ENCODE data around the gene PPP1R15A. TPM values are rescaled to one million over a fixed set of nuclear protein-coding genes. Genes with fewer than 3 reads are reported as not detected.

Gene PPP1R15A
- 225 and 233 TPM in 2 replicates for total RNA-seq

DNA sequence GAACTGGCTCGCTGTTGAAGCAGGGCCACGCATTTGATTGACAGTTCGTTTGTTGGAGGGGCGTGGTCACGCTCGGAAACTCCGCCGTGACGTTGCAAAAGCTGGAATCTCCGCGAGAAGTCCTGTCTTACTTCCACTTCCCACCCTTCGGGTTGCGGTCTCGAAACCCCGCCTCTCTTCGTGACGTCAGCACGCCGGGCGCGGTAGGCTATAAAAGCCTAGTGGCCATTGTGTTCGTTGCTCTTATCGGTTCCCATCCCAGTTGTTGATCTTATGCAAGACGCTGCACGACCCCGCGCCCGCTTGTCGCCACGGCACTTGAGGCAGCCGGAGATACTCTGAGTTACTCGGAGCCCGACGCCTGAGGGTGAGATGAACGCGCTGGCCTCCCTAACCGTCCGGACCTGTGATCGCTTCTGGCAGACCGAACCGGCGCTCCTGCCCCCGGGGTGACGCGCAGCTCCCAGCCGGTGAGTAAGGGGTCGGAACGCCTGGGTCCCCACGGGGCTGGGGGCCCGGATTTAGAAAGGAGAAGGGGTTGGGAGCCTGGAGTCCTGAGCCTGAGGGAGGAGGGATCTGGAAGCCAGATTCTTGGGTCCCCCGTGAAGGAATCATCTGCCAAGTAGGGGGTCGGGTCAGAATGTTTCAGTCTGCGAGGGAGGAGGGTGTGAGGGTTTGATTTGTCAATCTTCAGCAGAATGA is at the start of gene PPP1R15A:
TSS of gene PPP1R15A (plus strand) at position 240 of the 702 bp plus-strand sequence. CDS start 813 bp downstream, outside the sequence.
- DNase-seq (ENCODE audit: low read depth) = peak; percentile 81
- no peaks in the 10 kb centered on the region for H3K27me3 ChIP-seq (ENCODE audit: control insufficient read depth, insufficient read depth, low read length)
- H3K4me3 ChIP-seq (ENCODE audit: low read depth, low read length) = peak within 1 kb of the TSS; percentile 91
- H3K36me3 ChIP-seq (ENCODE audit: control insufficient read depth, insufficient read depth, low read length) = peaks cover 11% of the 10 kb centered on the region
- TF ChIP-seq, protein P1, sequence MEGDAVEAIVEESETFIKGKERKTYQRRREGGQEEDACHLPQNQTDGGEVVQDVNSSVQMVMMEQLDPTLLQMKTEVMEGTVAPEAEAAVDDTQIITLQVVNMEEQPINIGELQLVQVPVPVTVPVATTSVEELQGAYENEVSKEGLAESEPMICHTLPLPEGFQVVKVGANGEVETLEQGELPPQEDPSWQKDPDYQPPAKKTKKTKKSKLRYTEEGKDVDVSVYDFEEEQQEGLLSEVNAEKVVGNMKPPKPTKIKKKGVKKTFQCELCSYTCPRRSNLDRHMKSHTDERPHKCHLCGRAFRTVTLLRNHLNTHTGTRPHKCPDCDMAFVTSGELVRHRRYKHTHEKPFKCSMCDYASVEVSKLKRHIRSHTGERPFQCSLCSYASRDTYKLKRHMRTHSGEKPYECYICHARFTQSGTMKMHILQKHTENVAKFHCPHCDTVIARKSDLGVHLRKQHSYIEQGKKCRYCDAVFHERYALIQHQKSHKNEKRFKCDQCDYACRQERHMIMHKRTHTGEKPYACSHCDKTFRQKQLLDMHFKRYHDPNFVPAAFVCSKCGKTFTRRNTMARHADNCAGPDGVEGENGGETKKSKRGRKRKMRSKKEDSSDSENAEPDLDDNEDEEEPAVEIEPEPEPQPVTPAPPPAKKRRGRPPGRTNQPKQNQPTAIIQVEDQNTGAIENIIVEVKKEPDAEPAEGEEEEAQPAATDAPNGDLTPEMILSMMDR (IDR thresholded peaks at IDR 0.05; ENCODE audit: insufficient read depth, low read length, poor library complexity, severe bottlenecking) = no peak

GRCh38 chr19:48822514-48822913 is 49.7 kb upstream of the PPP1R15A start:
- no peak for DNase-seq (ENCODE audit: low read depth)
- Histone ChIP-seq H3K27me3 (ENCODE audit: control insufficient read depth, insufficient read depth, low read length) (no peaks in the 10 kb centered on the region), H3K36me3 (ENCODE audit: control insufficient read depth, insufficient read depth, low read length) (no peaks in the 10 kb centered on the region), H3K4me3 (ENCODE audit: low read depth, low read length) (no peak overlapping the region)
- TF ChIP-seq, protein P1 (IDR thresholded peaks at IDR 0.05; ENCODE audit: insufficient read depth, low read length, poor library complexity, severe bottlenecking) = no peak

GRCh38 chr19:48826606-48827020 is 45.6 kb upstream of the PPP1R15A start:
- Histone ChIP-seq H3K36me3 (ENCODE audit: control insufficient read depth, insufficient read depth, low read length) (no peaks in the 10 kb centered on the region), H3K27me3 (ENCODE audit: control insufficient read depth, insufficient read depth, low read length) (no peaks in the 10 kb centered on the region), H3K4me3 (ENCODE audit: low read depth, low read length) (no peak overlapping the region)
- DNase-seq (ENCODE audit: low read depth) = no peak
- TF ChIP-seq, protein P1 (IDR thresholded peaks at IDR 0.05; ENCODE audit: insufficient read depth, low read length, poor library complexity, severe bottlenecking) = no peak

DNA sequence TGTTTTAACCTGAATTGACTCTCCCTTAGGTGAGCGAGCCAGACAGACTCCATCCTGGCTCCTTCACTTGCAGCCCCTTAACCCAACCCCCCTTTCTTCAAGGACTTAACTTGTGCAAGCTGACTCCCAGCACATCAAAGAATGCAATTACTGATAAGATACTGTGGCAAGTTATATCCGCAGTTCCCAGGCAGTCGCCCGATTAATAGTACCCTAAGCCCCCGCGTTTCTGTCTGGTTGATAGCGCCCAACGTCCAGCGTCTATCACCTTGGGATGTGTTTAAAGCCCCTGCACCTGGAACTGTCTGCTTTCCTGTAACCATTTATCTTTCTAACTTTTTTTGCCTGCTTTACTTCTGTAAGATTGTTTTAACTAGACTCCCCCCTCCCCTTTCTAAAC is 42.1 kb upstream of the PPP1R15A start:
- Histone ChIP-seq H3K36me3 (ENCODE audit: control insufficient read depth, insufficient read depth, low read length) (no peaks in the 10 kb centered on the region), H3K4me3 (ENCODE audit: low read depth, low read length) (no peak overlapping the region), H3K27me3 (ENCODE audit: control insufficient read depth, insufficient read depth, low read length) (no peaks in the 10 kb centered on the region)
- no peak for DNase-seq (ENCODE audit: low read depth)
- TF ChIP-seq, protein P1 (IDR thresholded peaks at IDR 0.05; ENCODE audit: insufficient read depth, low read length, poor library complexity, severe bottlenecking) = no peak

- no peaks in the 10 kb centered on the region for H3K27me3 ChIP-seq (ENCODE audit: control insufficient read depth, insufficient read depth, low read length)
- DNase-seq (ENCODE audit: low read depth) = no peak
- TF ChIP-seq, protein P1 (IDR thresholded peaks at IDR 0.05; ENCODE audit: insufficient read depth, low read length, poor library complexity, severe bottlenecking) = no peak
- H3K4me3 ChIP-seq (ENCODE audit: low read depth, low read length) = no peak overlapping the region
- H3K36me3 ChIP-seq (ENCODE audit: control insufficient read depth, insufficient read depth, low read length) = no peaks in the 10 kb centered on the region
Observed at GRCh38 chr19:48830965-48831364, 41.3 kb upstream of the PPP1R15A start.

- DNase-seq (ENCODE audit: low read depth) = no peak
- Histone ChIP-seq H3K27me3 (ENCODE audit: control insufficient read depth, insufficient read depth, low read length) (no peaks in the 10 kb centered on the region), H3K36me3 (ENCODE audit: control insufficient read depth, insufficient read depth, low read length) (no peaks in the 10 kb centered on the region), H3K4me3 (ENCODE audit: low read depth, low read length) (no peak overlapping the region)
- TF ChIP-seq, protein P1 (IDR thresholded peaks at IDR 0.05; ENCODE audit: insufficient read depth, low read length, poor library complexity, severe bottlenecking) = no peak
Observed at GRCh38 chr19:48833049-48833448, 39.2 kb upstream of the PPP1R15A start.
